ENCODE data around the gene MAP7D3.

The MAP7D3 gene

DNA sequence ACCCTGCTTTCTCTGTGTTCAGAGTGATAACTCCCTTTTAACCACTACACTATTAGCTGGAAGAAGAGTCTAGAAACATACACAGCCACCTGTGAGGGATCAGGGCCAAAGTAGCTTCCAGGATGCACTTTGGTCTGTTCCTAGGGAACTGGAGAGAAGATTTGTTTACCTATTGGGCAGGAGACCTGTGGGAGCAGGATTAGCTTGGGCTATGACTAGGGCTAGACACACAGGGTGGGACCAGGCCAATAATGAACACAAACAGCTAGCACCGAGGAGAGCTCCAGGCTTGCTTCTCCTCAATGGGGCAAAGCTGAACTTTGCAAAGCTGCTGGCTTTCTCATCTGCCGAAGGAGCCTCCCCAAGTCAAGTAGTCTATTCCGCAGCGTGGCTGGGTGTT, 24.4 kb upstream of the MAP7D3 start:
- Histone ChIP-seq H3K4me1 (ENCODE audit: insufficient read depth, poor library complexity, severe bottlenecking) (peaks cover 3% of the 10 kb centered on the region), H3K9me3 (ENCODE audit: severe bottlenecking) (no peaks in the 10 kb centered on the region), H3K4me3 (ENCODE audit: severe bottlenecking) (no peak overlapping the region), H3K27ac (ENCODE audit: poor library complexity, severe bottlenecking) (no peak overlapping the region), H3K36me3 (ENCODE audit: low read depth) (no peaks in the 10 kb centered on the region), H3K27me3 (ENCODE audit: insufficient read depth, poor library complexity, severe bottlenecking) (no peaks in the 10 kb centered on the region)
- ATAC-seq (ENCODE audit: low read depth) (no peak), DNase-seq (ENCODE audit: low spot score) (no peak)
- TF ChIP-seq, protein P1, sequence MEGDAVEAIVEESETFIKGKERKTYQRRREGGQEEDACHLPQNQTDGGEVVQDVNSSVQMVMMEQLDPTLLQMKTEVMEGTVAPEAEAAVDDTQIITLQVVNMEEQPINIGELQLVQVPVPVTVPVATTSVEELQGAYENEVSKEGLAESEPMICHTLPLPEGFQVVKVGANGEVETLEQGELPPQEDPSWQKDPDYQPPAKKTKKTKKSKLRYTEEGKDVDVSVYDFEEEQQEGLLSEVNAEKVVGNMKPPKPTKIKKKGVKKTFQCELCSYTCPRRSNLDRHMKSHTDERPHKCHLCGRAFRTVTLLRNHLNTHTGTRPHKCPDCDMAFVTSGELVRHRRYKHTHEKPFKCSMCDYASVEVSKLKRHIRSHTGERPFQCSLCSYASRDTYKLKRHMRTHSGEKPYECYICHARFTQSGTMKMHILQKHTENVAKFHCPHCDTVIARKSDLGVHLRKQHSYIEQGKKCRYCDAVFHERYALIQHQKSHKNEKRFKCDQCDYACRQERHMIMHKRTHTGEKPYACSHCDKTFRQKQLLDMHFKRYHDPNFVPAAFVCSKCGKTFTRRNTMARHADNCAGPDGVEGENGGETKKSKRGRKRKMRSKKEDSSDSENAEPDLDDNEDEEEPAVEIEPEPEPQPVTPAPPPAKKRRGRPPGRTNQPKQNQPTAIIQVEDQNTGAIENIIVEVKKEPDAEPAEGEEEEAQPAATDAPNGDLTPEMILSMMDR (IDR thresholded peaks at IDR 0.05; ENCODE audit: poor library complexity, severe bottlenecking) = no peak

DNA sequence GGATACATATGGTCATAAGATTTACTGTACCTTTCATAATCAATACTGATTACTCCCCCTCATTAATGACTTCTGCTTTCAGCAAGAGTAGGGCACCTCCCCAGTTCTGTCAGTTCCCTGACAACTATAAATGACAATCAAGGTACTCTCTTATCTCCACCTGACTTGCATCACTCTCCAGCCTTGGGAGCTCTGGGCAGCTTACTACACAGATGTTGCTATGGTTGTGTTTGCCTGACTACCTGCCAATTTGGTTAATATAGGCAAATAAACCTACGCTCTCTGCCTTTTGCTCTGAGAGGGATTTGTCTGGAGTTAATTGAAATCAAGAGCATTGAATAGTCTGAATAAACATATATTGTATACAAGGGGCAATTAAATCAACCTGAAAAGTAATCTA, 22.8 kb upstream of the MAP7D3 start:
- ATAC-seq (ENCODE audit: low read depth) = no peak
- Histone ChIP-seq H3K36me3 (ENCODE audit: low read depth) (no peaks in the 10 kb centered on the region), H3K9me3 (ENCODE audit: severe bottlenecking) (no peaks in the 10 kb centered on the region), H3K4me3 (ENCODE audit: severe bottlenecking) (no peak overlapping the region), H3K27ac (ENCODE audit: poor library complexity, severe bottlenecking) (no peak overlapping the region), H3K27me3 (ENCODE audit: insufficient read depth, poor library complexity, severe bottlenecking) (no peaks in the 10 kb centered on the region), H3K4me1 (ENCODE audit: insufficient read depth, poor library complexity, severe bottlenecking) (peaks cover 3% of the 10 kb centered on the region)
- DNase-seq (ENCODE audit: low spot score) = no peak
- TF ChIP-seq, protein P1 (IDR thresholded peaks at IDR 0.05; ENCODE audit: poor library complexity, severe bottlenecking) = no peak

DNA sequence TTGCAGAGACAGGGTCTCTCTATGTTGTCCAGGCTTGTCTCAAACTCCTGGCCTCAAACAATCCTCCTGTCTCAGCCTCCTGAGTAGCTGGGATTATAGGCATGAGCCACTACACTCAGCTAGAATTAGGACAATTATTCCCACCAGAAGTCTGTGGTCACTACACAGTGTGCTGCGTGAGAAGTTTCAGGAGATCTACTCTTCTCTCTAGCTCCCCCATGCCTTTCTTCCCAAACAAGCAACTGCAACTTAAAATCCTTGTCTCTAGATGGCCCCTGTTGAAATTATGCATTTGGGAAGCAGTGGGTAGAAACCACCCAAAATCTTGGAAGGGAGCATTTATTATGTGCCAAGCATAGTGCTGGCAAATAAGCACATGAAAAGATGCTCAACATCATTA, 21.1 kb upstream of the MAP7D3 start:
- Histone ChIP-seq H3K27ac (ENCODE audit: poor library complexity, severe bottlenecking) (no peak overlapping the region), H3K36me3 (ENCODE audit: low read depth) (no peaks in the 10 kb centered on the region), H3K4me1 (ENCODE audit: insufficient read depth, poor library complexity, severe bottlenecking) (peaks cover 3% of the 10 kb centered on the region), H3K4me3 (ENCODE audit: severe bottlenecking) (no peak overlapping the region), H3K9me3 (ENCODE audit: severe bottlenecking) (no peaks in the 10 kb centered on the region), H3K27me3 (ENCODE audit: insufficient read depth, poor library complexity, severe bottlenecking) (no peaks in the 10 kb centered on the region)
- TF ChIP-seq, protein P1 (IDR thresholded peaks at IDR 0.05; ENCODE audit: poor library complexity, severe bottlenecking) = no peak
- DNase-seq (ENCODE audit: low spot score) (no peak), ATAC-seq (ENCODE audit: low read depth) (no peak)

DNA sequence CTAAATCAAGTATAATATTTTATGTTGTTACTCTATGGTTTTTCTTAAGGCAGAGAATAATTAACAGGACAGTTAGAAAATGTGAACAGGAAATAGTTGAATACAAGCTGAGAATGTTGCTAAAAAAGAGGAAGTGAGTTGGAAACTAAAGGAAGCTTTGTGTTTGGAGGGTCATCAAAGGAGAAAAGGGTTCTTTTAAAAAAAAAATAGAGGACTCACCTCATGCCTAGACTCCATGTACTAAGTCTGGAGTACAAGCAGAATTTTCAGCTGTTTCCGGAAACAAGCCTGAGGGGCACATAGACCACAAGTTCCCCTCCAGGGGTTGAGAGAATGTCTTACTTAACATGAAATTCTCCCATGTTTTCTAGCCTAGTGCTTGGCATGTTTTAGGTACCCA, 20.1 kb upstream of the MAP7D3 start:
- no peak for ATAC-seq (ENCODE audit: low read depth)

DNA sequence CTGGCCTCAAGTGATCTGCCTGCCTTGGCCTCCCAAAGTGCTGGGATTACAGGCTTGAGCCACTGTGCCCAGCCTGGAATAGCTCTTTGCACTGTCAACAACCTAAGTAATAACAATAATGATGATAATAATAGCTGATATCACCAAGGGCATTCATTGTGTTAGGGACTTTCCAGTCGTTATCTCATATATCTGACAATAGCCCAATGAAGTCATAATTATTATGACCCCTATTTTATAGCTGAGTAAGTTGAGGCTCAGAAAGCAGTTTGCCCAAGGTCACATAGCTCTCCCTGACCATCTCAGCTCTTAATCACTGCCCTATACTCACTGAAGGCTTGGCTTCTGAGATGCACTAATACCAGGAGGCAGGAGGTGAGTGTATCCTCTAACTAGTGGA, 18.7 kb upstream of the MAP7D3 start:
- H3K4me3 ChIP-seq (ENCODE audit: severe bottlenecking) = no peak overlapping the region
- H3K27ac ChIP-seq (ENCODE audit: poor library complexity, severe bottlenecking) = no peak overlapping the region
- H3K9me3 ChIP-seq (ENCODE audit: severe bottlenecking) = no peaks in the 10 kb centered on the region
- no peak for DNase-seq (ENCODE audit: low spot score)
- no peaks in the 10 kb centered on the region for H3K27me3 ChIP-seq (ENCODE audit: insufficient read depth, poor library complexity, severe bottlenecking)
- TF ChIP-seq, protein P1 (IDR thresholded peaks at IDR 0.05; ENCODE audit: poor library complexity, severe bottlenecking) = no peak
- peaks cover 3% of the 10 kb centered on the region for H3K4me1 ChIP-seq (ENCODE audit: insufficient read depth, poor library complexity, severe bottlenecking)
- ATAC-seq (ENCODE audit: low read depth) = no peak
- no peaks in the 10 kb centered on the region for H3K36me3 ChIP-seq (ENCODE audit: low read depth)

More for the DNA sequence above, 20.1 kb upstream of the MAP7D3 start:
- no peak for DNase-seq (ENCODE audit: low spot score)
- no peak overlapping the region for H3K4me3 ChIP-seq (ENCODE audit: severe bottlenecking)
- no peak overlapping the region for H3K27ac ChIP-seq (ENCODE audit: poor library complexity, severe bottlenecking)
- H3K9me3 ChIP-seq (ENCODE audit: severe bottlenecking) = no peaks in the 10 kb centered on the region
- H3K27me3 ChIP-seq (ENCODE audit: insufficient read depth, poor library complexity, severe bottlenecking) = no peaks in the 10 kb centered on the region
- TF ChIP-seq, protein P1 (IDR thresholded peaks at IDR 0.05; ENCODE audit: poor library complexity, severe bottlenecking) = no peak
- H3K4me1 ChIP-seq (ENCODE audit: insufficient read depth, poor library complexity, severe bottlenecking) = peaks cover 3% of the 10 kb centered on the region
- H3K36me3 ChIP-seq (ENCODE audit: low read depth) = no peaks in the 10 kb centered on the region

Data from RWPE2 (cell line).